Right kidney (tissue), 1 donor: ENCODE data around the gene PRM1.
A peak's percentile ranks its signal among the peaks of the same experiment; 100 is the strongest.

Source experiments
- DNase-seq: peaks from one replicate; pipeline ENCODE4 v3.0.0-alpha.2; 2016

The PRM1 gene

GRCh38 chr16:11253009-11253994 is 27.8 kb downstream of the PRM1 start:
- DNase-seq, result no peak

- DNase-seq, result no peak
Observed at GRCh38 chr16:11252482-11252931, 28.6 kb downstream of the PRM1 start.

GRCh38 chr16:11251525-11252481 is 29.3 kb downstream of the PRM1 start:
- no peak for DNase-seq

- DNase-seq, result no peak
Observed at GRCh38 chr16:11250786-11251524, 30.2 kb downstream of the PRM1 start.

- peak; percentile 57 for DNase-seq
Observed at GRCh38 chr16:11250091-11250785, 30.9 kb downstream of the PRM1 start.

- DNase-seq, result no peak
Observed at GRCh38 chr16:11249233-11250061, 31.7 kb downstream of the PRM1 start.

- DNase-seq, result no peak
Observed at GRCh38 chr16:11248133-11248532, 33.0 kb downstream of the PRM1 start.

GRCh38 chr16:11245988-11246387 is 35.1 kb downstream of the PRM1 start:
- no peak for DNase-seq

- DNase-seq, result no peak
Observed at GRCh38 chr16:11245222-11245737, 35.9 kb downstream of the PRM1 start.

- DNase-seq, result no peak
Observed at GRCh38 chr16:11242658-11243057, 38.5 kb downstream of the PRM1 start.

- DNase-seq, result no peak
Observed at GRCh38 chr16:11241480-11242204, 39.5 kb downstream of the PRM1 start.

GRCh38 chr16:11240636-11241473 is 40.3 kb downstream of the PRM1 start:
- no peak for DNase-seq

GRCh38 chr16:11239644-11240632 is 41.2 kb downstream of the PRM1 start:
- DNase-seq, result no peak

GRCh38 chr16:11238272-11239202 is 42.6 kb downstream of the PRM1 start:
- DNase-seq, result no peak

- no peak for DNase-seq
Observed at GRCh38 chr16:11236461-11237254, 44.5 kb downstream of the PRM1 start.

GRCh38 chr16:11235703-11235991 is 45.5 kb downstream of the PRM1 start:
- no peak for DNase-seq
